K562 (cell line): ENCODE results near the gene PYGB. TPM values are rescaled to one million over a fixed set of nuclear protein-coding genes. Genes with fewer than 3 reads are reported as not detected.

Source experiments
- CBFA2T3 ChIP-seq: fragments of 450-650 bp; IDR thresholded peaks from 2 replicates; pipeline ENCODE4 v1.6.1; 2017
- CXXC5 ChIP-seq: fragments of 250-450 bp; sonication (Bioruptor Pico); IDR thresholded peaks from 2 replicates; pipeline ENCODE4 v1.8.0; 2022; ENCODE audit warnings: inconsistent platforms, mild to moderate bottlenecking, moderate library complexity
- DDX20 ChIP-seq: fragments of 450-650 bp; IDR thresholded peaks from 2 replicates; pipeline ENCODE4 v1.6.1; 2016; ENCODE audit warnings: missing genetic modification characterization, low read depth, mild to moderate bottlenecking, missing compliant biosample characterization, moderate library complexity
- ILK ChIP-seq: fragments of 450-650 bp; IDR thresholded peaks from 2 replicates; pipeline ENCODE4 v1.6.1; 2016; ENCODE audit warnings: missing genetic modification characterization, low read depth, mild to moderate bottlenecking, missing compliant biosample characterization, moderate library complexity, borderline replicate concordance
- PTRF ChIP-seq: fragments of 450-650 bp; IDR thresholded peaks from 2 replicates; pipeline ENCODE4 v1.6.1; 2016; ENCODE audit warnings: mild to moderate bottlenecking, missing genetic modification characterization, missing compliant biosample characterization
- PTTG1 ChIP-seq: fragments of 450-650 bp; IDR thresholded peaks from 2 replicates; pipeline ENCODE4 v1.6.1; 2016; ENCODE audit warnings: low read depth, mild to moderate bottlenecking, missing genetic modification characterization, missing compliant biosample characterization
- SMAD3 ChIP-seq: fragments of 450-650 bp; formaldehyde crosslinking; conservative IDR thresholded peaks from 2 replicates; pipeline ENCODE4 v1.4.0; 2020; ENCODE audit warnings: mild to moderate bottlenecking
- ZNF311 ChIP-seq: fragments of 250-450 bp; sonication (Bioruptor Pico); IDR thresholded peaks from 2 replicates; pipeline ENCODE4 v1.4.0; 2020; ENCODE audit warnings: mild to moderate bottlenecking, moderate library complexity
- ZNF584 ChIP-seq: fragments of 200-800 bp; sonication (Bioruptor generic); IDR thresholded peaks from 2 replicates; pipeline ENCODE4 v1.6.1; 2016; ENCODE audit warnings: low read depth, mild to moderate bottlenecking, missing genetic modification characterization, missing compliant biosample characterization
- polyA plus RNA-seq, 8 experiments: library from polyadenylated mRNA; depleted of rRNA in 4 of 8; stranded (reverse) in 5 of 8; unstranded in 3 of 8; fragments of >200 nt; fragmentation: Nextera tagmentation in 2 of 8; fragmentation: Illumina TruSeq in 1 of 8; extraction: Ambion mirVana in 2 of 8; extraction: Trizol in 1 of 8; gene quantifications; 2 replicates each; pipeline versions ENCODE4 v1.2.1 to v1.2.3, GENCODE V29; 2011 to 2014; ENCODE audit warnings: inconsistent platforms in 1 of 8, missing spikeins in 1 of 8
- total RNA-seq, 7 experiments: library from RNA; depleted of rRNA in 6 of 7; stranded (reverse); fragments of >200 nt in 6 of 7; fragmentation: Illumina TruSeq in 2 of 7; extraction: Trizol in 2 of 7; gene quantifications; 2 replicates each; pipeline versions ENCODE4 v1.2.1 to v1.2.3, GENCODE V29; 2011 to 2021; ENCODE audit warnings: low replicate concordance in 1 of 7
- TF ChIP-seq, protein P1 (sequence below): fragments of 200-800 bp; sonication (Bioruptor generic); IDR thresholded peaks from 2 replicates; pipeline ENCODE4 v1.6.1; 2017; ENCODE audit warnings: missing genetic modification characterization, missing compliant biosample characterization
- TF ChIP-seq, protein P2 (sequence below): fragments of 250-450 bp; sonication (Bioruptor Pico); IDR thresholded peaks from 2 replicates; pipeline ENCODE4 v1.4.0; 2020

Gene PYGB
- total and polyA plus RNA-seq, 9 of the 15 experiments (the other 6 are each of a cell fraction or from before 2014, with no cell fraction given) = 0.34 to 18.0 (median 9.8) TPM

DNA sequence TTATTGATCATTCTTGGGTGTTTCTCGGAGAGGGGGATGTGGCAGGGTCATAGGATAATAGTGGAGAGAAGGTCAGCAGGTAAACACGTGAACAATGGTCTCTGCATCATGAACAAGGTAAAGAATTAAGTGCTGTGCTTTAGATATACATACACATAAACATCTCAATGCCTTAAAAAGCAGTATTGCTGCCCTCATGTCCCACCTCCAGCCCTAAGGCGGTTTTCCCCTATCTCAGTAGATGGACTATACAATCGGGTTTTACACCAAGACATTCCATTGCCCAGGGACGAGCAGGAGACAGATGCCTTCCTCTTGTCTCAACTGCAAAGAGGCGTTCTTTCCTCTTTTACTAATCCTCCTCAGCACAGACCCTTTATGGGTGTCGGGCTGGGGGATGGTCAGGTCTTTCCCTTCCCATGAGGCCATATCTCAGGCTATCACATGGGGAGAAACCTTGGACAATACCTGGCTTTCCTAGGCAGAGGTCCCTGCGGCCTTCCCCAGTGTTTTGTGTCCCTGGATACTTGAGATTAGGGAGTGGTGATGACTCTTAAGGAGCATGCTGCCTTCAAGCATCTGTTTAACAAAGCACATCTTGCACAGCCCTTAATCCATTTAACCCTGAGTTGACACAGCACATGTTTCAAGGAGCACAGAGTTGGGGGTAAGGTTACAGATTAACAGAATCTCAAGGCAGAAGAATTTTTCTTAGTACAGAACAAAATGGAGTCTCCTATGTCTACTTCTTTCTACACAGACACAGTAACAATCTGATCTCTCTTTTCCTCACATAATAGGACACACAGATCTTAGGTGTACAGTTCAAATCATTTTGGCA is 13.7 kb upstream of the PYGB start (continued):
- TF ChIP-seq, protein P1, sequence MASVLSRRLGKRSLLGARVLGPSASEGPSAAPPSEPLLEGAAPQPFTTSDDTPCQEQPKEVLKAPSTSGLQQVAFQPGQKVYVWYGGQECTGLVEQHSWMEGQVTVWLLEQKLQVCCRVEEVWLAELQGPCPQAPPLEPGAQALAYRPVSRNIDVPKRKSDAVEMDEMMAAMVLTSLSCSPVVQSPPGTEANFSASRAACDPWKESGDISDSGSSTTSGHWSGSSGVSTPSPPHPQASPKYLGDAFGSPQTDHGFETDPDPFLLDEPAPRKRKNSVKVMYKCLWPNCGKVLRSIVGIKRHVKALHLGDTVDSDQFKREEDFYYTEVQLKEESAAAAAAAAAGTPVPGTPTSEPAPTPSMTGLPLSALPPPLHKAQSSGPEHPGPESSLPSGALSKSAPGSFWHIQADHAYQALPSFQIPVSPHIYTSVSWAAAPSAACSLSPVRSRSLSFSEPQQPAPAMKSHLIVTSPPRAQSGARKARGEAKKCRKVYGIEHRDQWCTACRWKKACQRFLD (CRISPR knock-in tag) = peak; percentile 72
- TF ChIP-seq PTTG1 (tag) (peak; percentile 73), DDX20 (tag) (peak; percentile 66; the same call in 1 of the 2 replicates), CXXC5 (peak; percentile 53), PTRF (tag) (peak; percentile 57; the same call in 1 of the 2 replicates), ZNF311 (CRISPR knock-in tag) (peak; percentile 84), ZNF584 (CRISPR knock-in tag) (peak; percentile 50; the same call in 1 of the 2 replicates), SMAD3 (CRISPR knock-in tag) (0 out of 2 replicates have a peak, but pooled peaks have one; percentile 37), ILK (0 out of 2 replicates have a peak, but pooled peaks have one; percentile 45), CBFA2T3 (peak; percentile 21; the same call in 1 of the 2 replicates)
- TF ChIP-seq, protein P2, sequence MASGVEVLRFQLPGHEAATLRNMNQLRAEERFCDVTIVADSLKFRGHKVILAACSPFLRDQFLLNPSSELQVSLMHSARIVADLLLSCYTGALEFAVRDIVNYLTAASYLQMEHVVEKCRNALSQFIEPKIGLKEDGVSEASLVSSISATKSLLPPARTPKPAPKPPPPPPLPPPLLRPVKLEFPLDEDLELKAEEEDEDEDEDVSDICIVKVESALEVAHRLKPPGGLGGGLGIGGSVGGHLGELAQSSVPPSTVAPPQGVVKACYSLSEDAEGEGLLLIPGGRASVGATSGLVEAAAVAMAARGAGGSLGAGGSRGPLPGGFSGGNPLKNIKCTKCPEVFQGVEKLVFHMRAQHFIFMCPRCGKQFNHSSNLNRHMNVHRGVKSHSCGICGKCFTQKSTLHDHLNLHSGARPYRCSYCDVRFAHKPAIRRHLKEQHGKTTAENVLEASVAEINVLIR (CRISPR knock-in tag) = peak; percentile 19; the same call in 1 of the 2 replicates
